GM06990 (cell line): ENCODE results near the gene PLLP.
A peak's percentile ranks its signal among the peaks of the same experiment; 100 is the strongest.

Source experiments
- DNase-seq: peaks from one replicate; pipeline ENCODE4 v3.0.0-alpha.2; 2011; ENCODE audit not compliant: insufficient read length; ENCODE audit errors: extremely low read depth
- H3K27me3 ChIP-seq: replicated peaks from 2 replicates; pipeline ENCODE4 v1.6.0; 2011; ENCODE audit warnings: low read length; ENCODE audit not compliant: control insufficient read depth, insufficient read depth
- H3K36me3 ChIP-seq: 2 replicates; pipeline ENCODE4 v1.5.1; 2011; ENCODE audit warnings: low read length; ENCODE audit not compliant: control insufficient read depth, insufficient read depth
- H3K4me3 ChIP-seq: replicated peaks from 2 replicates; pipeline ENCODE4 v1.5.1; 2011; ENCODE audit warnings: low read depth, mild to moderate bottlenecking, control low read depth, low read length
- TF ChIP-seq, protein P1 (sequence below): IDR thresholded peaks from 2 replicates; pipeline ENCODE4 v1.5.1; 2011; ENCODE audit warnings: low read length, control low read depth, mild to moderate bottlenecking, inconsistent platforms; ENCODE audit not compliant: insufficient read depth, poor library complexity, severe bottlenecking

PLLP gene

DNA sequence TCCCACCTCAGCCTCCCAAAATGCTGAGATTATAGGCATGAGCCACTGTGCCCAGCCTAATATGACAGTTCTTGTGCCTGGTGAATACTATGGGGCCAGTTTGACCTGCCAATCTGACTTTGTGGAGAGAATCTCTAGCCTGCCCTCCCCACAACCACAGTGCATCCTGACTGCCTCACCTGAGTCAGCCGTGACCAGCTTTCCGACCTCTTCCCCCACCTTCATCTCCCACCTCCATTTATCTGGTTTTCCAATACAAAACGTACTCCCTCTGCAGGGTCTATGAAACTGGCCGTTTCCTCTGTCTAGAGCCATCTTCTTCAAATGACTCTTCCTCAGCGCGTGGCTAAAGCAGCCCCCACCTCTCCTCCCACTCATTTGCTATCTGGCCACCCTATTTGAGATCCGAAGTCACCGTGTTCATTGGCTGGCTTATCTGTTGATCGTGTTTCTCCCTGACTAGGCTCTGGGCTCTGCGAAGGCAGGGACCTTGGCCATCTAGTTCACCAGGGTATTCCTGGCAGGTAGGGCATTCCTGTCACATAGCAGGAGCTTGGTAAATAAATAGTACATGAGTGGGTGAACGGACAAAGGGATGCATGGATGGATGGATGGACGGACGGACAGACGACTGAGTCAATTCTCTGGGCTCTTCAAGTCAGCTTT lies 22.3 kb upstream of the PLLP start:
- TF ChIP-seq, protein P1, sequence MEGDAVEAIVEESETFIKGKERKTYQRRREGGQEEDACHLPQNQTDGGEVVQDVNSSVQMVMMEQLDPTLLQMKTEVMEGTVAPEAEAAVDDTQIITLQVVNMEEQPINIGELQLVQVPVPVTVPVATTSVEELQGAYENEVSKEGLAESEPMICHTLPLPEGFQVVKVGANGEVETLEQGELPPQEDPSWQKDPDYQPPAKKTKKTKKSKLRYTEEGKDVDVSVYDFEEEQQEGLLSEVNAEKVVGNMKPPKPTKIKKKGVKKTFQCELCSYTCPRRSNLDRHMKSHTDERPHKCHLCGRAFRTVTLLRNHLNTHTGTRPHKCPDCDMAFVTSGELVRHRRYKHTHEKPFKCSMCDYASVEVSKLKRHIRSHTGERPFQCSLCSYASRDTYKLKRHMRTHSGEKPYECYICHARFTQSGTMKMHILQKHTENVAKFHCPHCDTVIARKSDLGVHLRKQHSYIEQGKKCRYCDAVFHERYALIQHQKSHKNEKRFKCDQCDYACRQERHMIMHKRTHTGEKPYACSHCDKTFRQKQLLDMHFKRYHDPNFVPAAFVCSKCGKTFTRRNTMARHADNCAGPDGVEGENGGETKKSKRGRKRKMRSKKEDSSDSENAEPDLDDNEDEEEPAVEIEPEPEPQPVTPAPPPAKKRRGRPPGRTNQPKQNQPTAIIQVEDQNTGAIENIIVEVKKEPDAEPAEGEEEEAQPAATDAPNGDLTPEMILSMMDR: no peak
- no peak overlapping the region for H3K4me3 ChIP-seq
- H3K27me3 ChIP-seq: no peaks in the 10 kb centered on the region
- H3K36me3 ChIP-seq: no peaks in the 10 kb centered on the region
- DNase-seq: no peak

DNA sequence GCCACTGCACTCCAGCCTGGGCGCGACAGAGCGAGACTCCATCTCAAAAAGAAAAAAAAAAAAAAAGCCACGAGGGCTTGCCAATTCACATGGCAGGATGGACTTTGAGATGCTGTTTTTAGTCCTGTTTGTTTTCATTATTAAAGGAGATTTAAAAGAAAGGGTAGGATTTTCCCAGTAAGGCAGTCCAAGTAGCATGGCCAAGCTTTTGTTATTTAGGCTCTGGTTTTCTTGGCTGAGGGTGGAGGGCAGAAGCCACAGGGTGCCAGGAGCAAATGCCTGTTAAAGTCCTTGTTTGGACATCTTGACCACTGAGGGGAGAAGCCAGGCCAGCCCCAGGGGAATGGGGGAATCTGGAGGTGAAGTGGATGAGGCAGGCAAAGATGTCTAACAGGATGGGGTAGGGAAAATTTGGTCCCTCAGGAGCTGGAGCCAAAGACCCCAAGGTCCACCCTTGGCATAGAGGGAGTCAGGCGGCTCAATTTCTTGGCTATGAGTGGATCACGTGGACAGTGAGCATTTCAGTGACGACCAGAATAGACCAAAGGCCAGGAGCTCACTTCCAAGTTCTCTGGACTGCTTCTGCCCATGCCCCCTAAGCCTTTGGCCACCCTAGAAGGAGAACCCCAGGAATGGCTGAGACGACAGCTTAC lies 20.8 kb upstream of the PLLP start:
- Histone ChIP-seq H3K36me3 (no peaks in the 10 kb centered on the region), H3K4me3 (no peak overlapping the region), H3K27me3 (no peaks in the 10 kb centered on the region)
- no peak for DNase-seq
- TF ChIP-seq, protein P1: no peak

DNA sequence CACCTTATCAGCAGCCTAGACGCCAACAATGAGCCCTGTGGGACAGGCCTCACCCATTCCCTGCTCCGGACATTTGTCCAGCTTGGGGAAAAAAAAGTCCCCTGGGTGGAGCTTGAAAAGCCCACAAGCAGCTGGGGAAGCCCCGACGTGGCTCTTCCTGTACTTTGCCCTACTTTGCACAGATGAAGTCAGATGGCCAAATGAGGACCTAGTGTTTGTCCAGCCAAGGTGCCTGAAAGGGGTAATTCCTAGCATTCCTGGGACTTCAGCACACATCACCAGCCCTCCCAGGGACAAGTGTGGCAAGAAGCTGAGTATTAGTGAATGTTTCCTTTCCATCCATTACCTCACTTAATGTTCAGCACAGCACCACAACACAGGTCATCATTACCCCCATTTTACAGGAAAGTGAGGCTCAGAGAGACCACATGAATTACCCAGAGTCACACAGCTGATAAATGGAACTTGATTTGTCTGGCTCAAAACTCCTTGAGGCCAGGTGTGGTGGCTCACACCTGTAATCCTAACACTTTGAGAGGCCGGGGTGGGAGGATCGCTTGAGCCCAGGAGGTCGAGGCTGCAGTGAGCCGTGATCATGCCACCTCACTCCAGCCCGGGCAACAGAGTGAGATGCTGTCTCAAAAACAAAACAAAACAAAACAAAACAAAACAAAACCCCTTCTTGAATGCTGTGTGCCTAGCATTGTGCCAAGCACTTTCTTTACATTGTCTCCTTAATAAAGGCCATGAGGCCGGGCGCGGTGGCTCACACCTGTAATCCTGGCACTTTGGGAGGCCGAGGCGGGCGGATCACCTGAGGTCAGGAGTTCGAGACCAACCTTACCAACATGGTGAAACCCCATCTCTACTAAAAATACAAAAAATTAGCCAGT lies 19.9 kb upstream of the PLLP start:
- Histone ChIP-seq H3K27me3 (no peaks in the 10 kb centered on the region), H3K4me3 (no peak overlapping the region), H3K36me3 (no peaks in the 10 kb centered on the region)
- DNase-seq: no peak
- TF ChIP-seq, protein P1: no peak

DNA sequence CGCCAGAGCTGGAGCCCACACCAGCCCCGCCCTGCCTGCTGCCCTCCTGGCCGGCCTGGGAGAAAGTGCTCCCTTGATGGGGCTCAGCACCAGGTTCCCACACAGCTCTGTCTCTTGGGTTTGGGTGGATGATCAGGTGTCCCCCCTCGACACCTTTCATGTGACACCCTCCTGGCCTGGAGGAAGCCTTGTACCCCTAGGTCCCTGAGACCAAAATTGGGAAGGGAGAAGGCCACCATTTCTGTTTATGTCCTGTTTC lies 19.4 kb upstream of the PLLP start:
- no peaks in the 10 kb centered on the region for H3K36me3 ChIP-seq
- TF ChIP-seq, protein P1: no peak
- DNase-seq: peak; percentile 45
- H3K27me3 ChIP-seq: no peaks in the 10 kb centered on the region
- no peak overlapping the region for H3K4me3 ChIP-seq

DNA sequence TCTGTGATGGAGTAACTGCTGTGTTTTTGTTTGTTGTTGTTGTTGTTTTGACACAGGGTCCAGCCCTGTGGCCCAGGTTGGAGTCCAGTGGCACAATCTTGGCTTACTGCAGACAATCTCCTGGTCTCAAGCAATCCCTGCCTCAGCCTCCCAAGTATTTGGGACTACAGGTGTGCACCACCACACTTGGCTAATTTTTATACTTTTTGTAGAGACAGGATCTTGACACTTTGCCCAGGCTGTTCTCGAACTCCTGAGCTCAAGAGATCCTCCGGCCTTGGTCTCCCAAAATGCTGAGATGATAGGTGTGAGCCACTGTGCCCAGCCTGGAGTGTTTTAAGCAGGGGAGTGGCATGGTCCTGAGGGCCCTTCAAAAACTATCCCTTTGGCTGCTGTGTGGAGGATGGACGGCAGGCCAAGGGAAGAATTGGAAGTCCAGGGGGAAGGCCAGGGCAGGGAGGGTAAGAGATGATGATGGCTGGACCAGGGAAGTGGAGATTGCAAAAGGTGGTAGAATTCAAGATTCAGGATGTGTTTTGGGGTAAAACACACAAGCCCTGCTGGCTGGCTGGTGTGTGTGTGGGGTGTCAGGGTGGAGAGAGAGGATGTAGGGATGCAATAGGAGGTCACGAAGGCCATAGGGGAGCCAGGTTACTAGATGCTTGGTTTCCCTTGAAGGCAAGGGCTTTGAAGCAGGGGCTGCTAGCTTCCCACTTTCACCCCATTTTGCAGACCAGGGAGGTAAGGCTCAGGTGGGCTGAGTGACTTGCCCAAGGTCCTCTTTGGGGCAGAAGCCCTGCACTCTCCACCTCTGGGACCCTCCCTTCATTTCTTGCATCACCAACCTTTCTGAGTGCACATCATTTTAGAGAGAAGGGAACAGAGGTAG lies 18.8 kb upstream of the PLLP start:
- DNase-seq: no peak

More for the DNA sequence above, 18.8 kb upstream of the PLLP start:
- no peaks in the 10 kb centered on the region for H3K36me3 ChIP-seq
- H3K27me3 ChIP-seq: no peaks in the 10 kb centered on the region
- no peak overlapping the region for H3K4me3 ChIP-seq
- TF ChIP-seq, protein P1: no peak
